IMR-90 (cell line): Measurements from ENCODE around the gene BCAT1. TPM values are rescaled to one million over a fixed set of nuclear protein-coding genes. Genes with fewer than 3 reads are reported as not detected.

Experiments
- ATAC-seq: fragments of 200-7000 bp; cut with Tn5 transposase; 2 replicates; pipeline ENCODE4 v1.9.1; 2020; ENCODE audit warnings: low read depth, mild to moderate bottlenecking, moderate library complexity
- BruUV-seq: library from RNA; stranded (reverse); fragments of 400-500 nt; replicated peaks from 2 replicates; lab custom pipeline; 2021; lab: Mats Ljungman, UMichigan
- CTCF ChIA-PET: fragments of 300-600 bp; formaldehyde crosslinking; extraction: SDS; loops from one replicate; lab custom pipeline; 2021; ENCODE audit warnings: antibody characterized with exemption; lab: Yijun Ruan, JAX
- POLR2A ChIA-PET: fragments of 300-600 bp; sonication (Branson Sonifier 250); formaldehyde crosslinking; loops from one replicate; lab custom pipeline; 2022; ENCODE audit warnings: antibody characterized with exemption; ENCODE audit not compliant: unreplicated experiment; lab: Charles Lee
- DNase-seq: peaks from one replicate; pipeline ENCODE4 v3.0.0; 2013
- H2AFZ ChIP-seq: replicated peaks from 2 replicates; pipeline ENCODE3; 2013; ENCODE audit warnings: low read length, mild to moderate bottlenecking; ENCODE audit not compliant: poor library complexity
- H2AK5ac ChIP-seq: 2 replicates; pipeline ENCODE4 v1.6.1; 2013; ENCODE audit warnings: low read depth, low read length, inconsistent platforms
- H2AK9ac ChIP-seq: replicated peaks from 2 replicates; pipeline ENCODE3; 2013; ENCODE audit warnings: mild to moderate bottlenecking, low read depth, low read length, moderate library complexity; ENCODE audit not compliant: poor library complexity
- H2BK120ac ChIP-seq: 2 replicates; pipeline ENCODE4 v1.6.1; 2013; ENCODE audit warnings: low read depth, low read length, inconsistent platforms
- H2BK15ac ChIP-seq: 3 replicates; pipeline ENCODE4 v1.6.1; 2013; ENCODE audit warnings: low read depth, low read length, inconsistent platforms
- H2BK20ac ChIP-seq: 2 replicates; pipeline ENCODE4 v1.6.1; 2013; ENCODE audit warnings: low read depth, mild to moderate bottlenecking, inconsistent platforms, low read length, moderate library complexity
- H2BK5ac ChIP-seq: 2 replicates; pipeline ENCODE4 v1.6.1; 2013; ENCODE audit warnings: mild to moderate bottlenecking, low read depth, low read length, inconsistent platforms; ENCODE audit not compliant: poor library complexity, severe bottlenecking
- H3K14ac ChIP-seq: replicated peaks from 2 replicates; pipeline ENCODE4 v1.6.1; 2013; ENCODE audit warnings: low read depth, low read length, inconsistent platforms
- H3K18ac ChIP-seq: 2 replicates; pipeline ENCODE4 v1.6.1; 2013; ENCODE audit warnings: low read depth, low read length, control low read depth
- H3K23ac ChIP-seq: 2 replicates; pipeline ENCODE4 v1.6.1; 2013; ENCODE audit warnings: low read depth, low read length, inconsistent platforms
- H3K27ac ChIP-seq: 2 replicates; pipeline ENCODE4 v1.5.1; 2013; ENCODE audit warnings: mild to moderate bottlenecking, control low read depth, low read length; ENCODE audit not compliant: insufficient read depth
- H3K27me3 ChIP-seq: 2 replicates; pipeline ENCODE4 v1.6.1; 2013; ENCODE audit warnings: low read length; ENCODE audit not compliant: control insufficient read depth, insufficient read depth
- H3K36me3 ChIP-seq: 2 replicates; pipeline ENCODE4 v1.6.1; 2013; ENCODE audit warnings: low read length, mixed read lengths; ENCODE audit not compliant: control insufficient read depth, insufficient read depth
- H3K4ac ChIP-seq: 2 replicates; pipeline ENCODE4 v1.6.1; 2013; ENCODE audit warnings: low read depth, low read length, inconsistent platforms
- H3K4me1 ChIP-seq: 2 replicates; pipeline ENCODE4 v1.6.1; 2013; ENCODE audit warnings: low read length, mixed read lengths; ENCODE audit not compliant: control insufficient read depth, insufficient read depth
- H3K4me2 ChIP-seq: 2 replicates; pipeline ENCODE4 v1.6.1; 2013; ENCODE audit warnings: low read depth, mild to moderate bottlenecking, control low read depth, low read length, moderate library complexity
- H3K4me3 ChIP-seq: 2 replicates; pipeline ENCODE4 v1.5.1; 2013; ENCODE audit warnings: low read depth, mild to moderate bottlenecking, control low read depth, low read length, moderate library complexity; ENCODE audit not compliant: insufficient read depth
- H3K56ac ChIP-seq: 2 replicates; pipeline ENCODE4 v1.6.1; 2013; ENCODE audit warnings: low read length, inconsistent platforms; ENCODE audit not compliant: insufficient read depth; ENCODE audit errors: extremely low read depth
- H3K79me1 ChIP-seq, 2 experiments: 2 replicates each; pipeline ENCODE4 v1.6.1; 2013; ENCODE audit warnings: low read length in 2 of 2, inconsistent platforms in 1 of 2, low read depth in 1 of 2
- H3K9ac ChIP-seq: 2 replicates; pipeline ENCODE4 v1.6.1; 2013; ENCODE audit warnings: low read depth, low read length, control low read depth
- H3K9me1 ChIP-seq: 2 replicates; pipeline ENCODE4 v1.6.1; 2013; ENCODE audit warnings: low read length, inconsistent platforms; ENCODE audit not compliant: insufficient read depth
- H3K9me3 ChIP-seq: 2 replicates; pipeline ENCODE4 v1.6.1; 2013; ENCODE audit warnings: low read length; ENCODE audit not compliant: control insufficient read depth, insufficient read depth
- H4K20me1 ChIP-seq: 2 replicates; pipeline ENCODE4 v1.6.1; 2013; ENCODE audit warnings: low read length, inconsistent platforms; ENCODE audit not compliant: insufficient read depth
- H4K5ac ChIP-seq: 2 replicates; pipeline ENCODE4 v1.6.1; 2013; ENCODE audit warnings: mild to moderate bottlenecking, low read depth, low read length, control low read depth
- H4K8ac ChIP-seq, 2 experiments: 2 replicates each; pipeline ENCODE4 v1.6.1; 2013; ENCODE audit warnings: low read depth in 2 of 2, low read length in 2 of 2, control low read depth in 1 of 2, inconsistent platforms in 1 of 2
- H4K91ac ChIP-seq: 2 replicates; pipeline ENCODE4 v1.6.1; 2013; ENCODE audit warnings: low read depth, low read length, inconsistent platforms; ENCODE audit not compliant: insufficient read depth
- CHD1 ChIP-seq: IDR thresholded peaks from 2 replicates; pipeline ENCODE4 v1.6.1; 2012; ENCODE audit warnings: low read depth, low read length, improper control_type of control experiment
- FOS ChIP-seq: fragments of 150-350 bp; IDR thresholded peaks from 2 replicates; pipeline ENCODE4 v1.6.1; 2016; ENCODE audit warnings: low read depth, low read length
- MXI1 ChIP-seq: IDR thresholded peaks from 2 replicates; pipeline ENCODE4 v1.6.1; 2012; ENCODE audit warnings: low read depth, mild to moderate bottlenecking, low read length, moderate library complexity, borderline replicate concordance
- NFE2L2 ChIP-seq: fragments of 150-350 bp; IDR thresholded peaks from 2 replicates; pipeline ENCODE4 v1.6.1; 2016; ENCODE audit warnings: low read depth, mild to moderate bottlenecking, low read length
- RAD21 ChIP-seq: IDR thresholded peaks from 2 replicates; pipeline ENCODE4 v1.6.1; 2012; ENCODE audit warnings: low read length, improper control_type of control experiment
- RFX5 ChIP-seq: IDR thresholded peaks from 2 replicates; pipeline ENCODE4 v1.8.0; 2012; ENCODE audit warnings: low read depth, mild to moderate bottlenecking, low read length, moderate library complexity
- WGBS, 2 experiments: methylation state at CpG; one replicate each; pipeline versions ENCODE4 v1.1.5 to v1.1.7; 2013; ENCODE audit warnings: missing lambda C conversion rate in 2 of 2; ENCODE audit not compliant: insufficient read length in 1 of 2; ENCODE audit errors: extremely low coverage in 2 of 2; 5-methylcytosine and 5-hydroxymethylcytosine counted together
- dilution Hi-C: fragments of 300-500 bp; cut with HindIII; formaldehyde crosslinking; loops from one replicate; pipeline ENCODE4 v1.14.3; 2018; ENCODE audit warnings: low sequenced_read_pairs; ENCODE audit not compliant: unreplicated experiment
- in situ Hi-C: fragments of 300-500 bp; cut with MboI; formaldehyde crosslinking; loops from 3 replicates; pipeline ENCODE4 v1.14.3; 2019; ENCODE audit warnings: low sequenced_read_pairs, inconsistent platforms, mixed read lengths
- intact Hi-C: fragments of 100-400 bp; cut with micrococcal nuclease; formaldehyde crosslinking; loops from 2 replicates; pipeline ENCODE4 v1.10.0; 2022
- polyA plus RNA-seq, 3 experiments: library from polyadenylated mRNA; depleted of rRNA; stranded (reverse); fragments of >200 nt; gene quantifications; 2 replicates each; pipeline ENCODE4 v1.2.3, GENCODE V29; 2012; ENCODE audit warnings: low replicate concordance in 1 of 3
- total RNA-seq: library from RNA; depleted of rRNA; stranded (reverse); fragments of >200 nt; gene quantifications from 2 replicates; pipeline ENCODE4 v1.2.3, GENCODE V29; 2012
- TF ChIP-seq, protein P1 (sequence below): fragments of 150-350 bp; IDR thresholded peaks from 2 replicates; pipeline ENCODE4 v1.6.1; 2017; ENCODE audit warnings: mild to moderate bottlenecking, antibody characterized with exemption, low read length, low read depth

Gene BCAT1
- total and polyA plus RNA-seq, 2 of the 4 experiments (the other 2 are of a cell fraction), result 30.4 to 683 TPM

DNA sequence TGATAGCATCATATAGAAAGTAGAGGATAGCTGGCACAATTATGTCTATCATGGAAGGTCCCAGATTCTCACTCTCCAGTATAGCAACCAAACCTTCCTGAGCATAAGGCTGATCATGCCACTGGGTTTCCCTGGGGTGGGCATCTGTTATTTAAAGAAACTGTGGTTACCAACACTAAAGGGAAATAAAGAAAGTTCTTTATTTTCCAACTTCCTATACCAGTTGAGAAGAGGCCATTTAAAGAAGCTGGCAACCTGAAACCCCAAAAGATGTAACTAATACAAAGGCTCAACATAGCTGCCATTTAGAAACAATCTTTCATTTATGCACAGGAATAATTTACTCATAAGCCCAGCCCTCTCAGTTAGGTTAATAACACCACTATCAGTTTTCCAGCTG is 3.1 kb downstream of the BCAT1 start (continued):
- TF ChIP-seq RFX5 (no peak), RAD21 (no peak), FOS (no peak), CHD1 (no peak), MXI1 (no peak)

DNA sequence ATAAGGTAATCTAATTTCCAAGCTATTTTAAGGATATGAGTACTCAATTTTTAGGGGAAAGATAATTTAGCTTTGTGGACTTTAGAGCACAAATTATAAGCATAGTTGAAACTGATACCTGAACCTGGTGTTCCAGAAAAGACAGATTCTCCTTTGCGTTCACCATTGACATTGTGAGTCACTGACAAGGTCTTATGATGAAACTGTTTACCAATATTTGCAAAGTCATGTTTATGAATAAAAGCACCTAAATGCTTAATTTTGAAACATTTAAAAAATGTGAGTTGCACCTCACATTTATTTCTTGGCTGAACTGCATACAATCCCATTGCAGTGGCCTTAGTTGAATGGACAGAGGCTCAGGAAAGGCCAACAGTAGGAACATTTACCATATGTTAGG is 3.9 kb downstream of the BCAT1 start:
- no peak overlapping the region for H4K8ac ChIP-seq
- no peak overlapping the region for H2BK20ac ChIP-seq
- no peak overlapping the region for H3K23ac ChIP-seq
- H3K4me2 ChIP-seq, result no peak overlapping the region
- no peak overlapping the region for H2AK5ac ChIP-seq
- no peaks in the 10 kb centered on the region for H3K9me3 ChIP-seq
- no TSS peak for BruUV-seq
- dilution Hi-C loops (no loop called here), in situ Hi-C loops (loop anchor here (5.0 kb wide), 1 partner anchor 103 kb away; no protein-coding TSS in a partner anchor), intact Hi-C loops (loop anchor here (5.0 to 10.0 kb wide), 3 partner anchors 33 to 1740 kb away; no protein-coding TSS in a partner anchor)
- H3K27ac ChIP-seq, result no peak overlapping the region
- WGBS, 2 experiments, result no CpG with 5 or more reads among the region's 1 CpG
- peaks cover 10% of the 10 kb centered on the region for H3K4me1 ChIP-seq
- H3K14ac ChIP-seq, result no peak overlapping the region
- H3K18ac ChIP-seq, result no peak overlapping the region
- ATAC-seq, result no peak
- no peak overlapping the region for H4K5ac ChIP-seq
- H2AFZ ChIP-seq, result no peak overlapping the region
- H2BK5ac ChIP-seq, result peak overlapping the region; percentile 94
- no peak for DNase-seq
- H3K79me1 ChIP-seq, result peaks cover 11 to 66% of the 10 kb centered on the region in 2 experiments
- H3K9me1 ChIP-seq, result peaks cover 7% of the 10 kb centered on the region
- H3K56ac ChIP-seq, result no peak overlapping the region
- no peak overlapping the region for H2AK9ac ChIP-seq
- no peak overlapping the region for H3K9ac ChIP-seq
- no peak overlapping the region for H2BK120ac ChIP-seq
- TF ChIP-seq, protein P1, sequence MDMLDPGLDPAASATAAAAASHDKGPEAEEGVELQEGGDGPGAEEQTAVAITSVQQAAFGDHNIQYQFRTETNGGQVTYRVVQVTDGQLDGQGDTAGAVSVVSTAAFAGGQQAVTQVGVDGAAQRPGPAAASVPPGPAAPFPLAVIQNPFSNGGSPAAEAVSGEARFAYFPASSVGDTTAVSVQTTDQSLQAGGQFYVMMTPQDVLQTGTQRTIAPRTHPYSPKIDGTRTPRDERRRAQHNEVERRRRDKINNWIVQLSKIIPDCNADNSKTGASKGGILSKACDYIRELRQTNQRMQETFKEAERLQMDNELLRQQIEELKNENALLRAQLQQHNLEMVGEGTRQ, result no peak
- peak; percentile 41; the same call in 1 of the 2 replicates for TF ChIP-seq NFE2L2
- CTCF ChIA-PET, result interaction anchor here (0.6 kb wide), 1 partner anchor 1240 kb away, joined by 5 read pairs; no protein-coding TSS in a partner anchor
- H3K4ac ChIP-seq, result no peak overlapping the region
- no peaks in the 10 kb centered on the region for H3K27me3 ChIP-seq
- H2BK15ac ChIP-seq, result no peak overlapping the region
- POLR2A ChIA-PET, result no interaction called here
- H4K20me1 ChIP-seq, result peaks cover 57% of the 10 kb centered on the region
- no peak overlapping the region for H4K91ac ChIP-seq
- H3K36me3 ChIP-seq, result peaks cover 6% of the 10 kb centered on the region
- H3K4me3 ChIP-seq, result no peak overlapping the region
